B cell (primary cell): ENCODE measurements around the gene CHMP1B. TPM values are rescaled to one million over a fixed set of nuclear protein-coding genes. Genes with fewer than 3 reads are reported as not detected.

Source experiments
- ATAC-seq: fragments of 200-7000 bp; cut with Tn5 transposase; one replicate; pipeline ENCODE4 v1.10.0; 2021; ENCODE audit warnings: low read depth, mild to moderate bottlenecking, moderate number of reproducible peaks, moderate library complexity
- CTCF ChIA-PET: fragments of 350-600 bp; sonication (Branson Sonifier 250); formaldehyde crosslinking; loops from one replicate; lab custom pipeline; 2021; ENCODE audit warnings: antibody characterized with exemption, inconsistent platforms; lab: Charles Lee
- POLR2A ChIA-PET: fragments of 350-600 bp; sonication (Branson Sonifier 250); formaldehyde crosslinking; loops from one replicate; lab custom pipeline; 2021; ENCODE audit warnings: antibody characterized with exemption; lab: Charles Lee
- DNase-seq: peaks from one replicate; pipeline ENCODE4 v3.0.0; 2013
- H2AFZ ChIP-seq: 2 replicates; pipeline ENCODE4 v1.6.1; 2012; ENCODE audit warnings: mild to moderate bottlenecking, low read depth, low read length; ENCODE audit not compliant: insufficient read depth, poor library complexity, severe bottlenecking
- H3K27ac ChIP-seq, 2 donors: 1 replicate in 1 of 2; 2 replicates in 1 of 2; pipeline ENCODE4 v1.5.1; 2012 to 2013; ENCODE audit warnings: low read length in 2 of 2, mild to moderate bottlenecking in 2 of 2, moderate library complexity in 1 of 2
- H3K27me3 ChIP-seq, 4 experiments: fragments of 200-600 bp in 1 of 4; sonication (generic) in 1 of 4; replicated peaks in 1 of 4; 1 replicate in 2 of 4; 2 replicates in 2 of 4; pipeline versions ENCODE4 v1.6.1 to v1.7.0; 2013 to 2016; ENCODE audit warnings: low read length in 3 of 4, mild to moderate bottlenecking in 2 of 4, mixed read lengths in 1 of 4, moderate library complexity in 1 of 4; ENCODE audit not compliant: insufficient read depth in 4 of 4, control insufficient read depth in 3 of 4; ENCODE audit errors: control extremely low read depth in 1 of 4
- H3K36me3 ChIP-seq, 2 experiments: replicated peaks in 1 of 2; 1 replicate in 1 of 2; 2 replicates in 1 of 2; pipeline versions ENCODE4 v1.6.1 to v1.7.1; 2013; ENCODE audit warnings: low read length in 1 of 2; ENCODE audit not compliant: insufficient read depth in 2 of 2, control insufficient read depth in 1 of 2; ENCODE audit errors: control extremely low read depth in 1 of 2, extremely low read depth in 1 of 2
- H3K4me1 ChIP-seq, 2 donors: fragments of 200-600 bp in 1 of 2; sonication (generic) in 1 of 2; 1 replicate in 1 of 2; 2 replicates in 1 of 2; pipeline versions ENCODE4 v1.5.1 to v1.6.1; 2013 to 2017; ENCODE audit warnings: low read length in 2 of 2; ENCODE audit not compliant: control insufficient read depth in 2 of 2, insufficient read depth in 2 of 2
- H3K4me2 ChIP-seq: replicated peaks from 2 replicates; pipeline ENCODE3; 2012; ENCODE audit warnings: mild to moderate bottlenecking, low read depth, low read length; ENCODE audit not compliant: poor library complexity, severe bottlenecking
- H3K4me3 ChIP-seq, 5 experiments: fragments of 200-600 bp in 1 of 5; sonication (generic) in 1 of 5; 1 replicate in 3 of 5; 2 replicates in 2 of 5; pipeline versions ENCODE4 v1.5.1 to v1.7.0; 2011 to 2016; ENCODE audit warnings: low read length in 4 of 5, mild to moderate bottlenecking in 4 of 5, low read depth in 2 of 5, control low read depth in 1 of 5, moderate library complexity in 1 of 5; ENCODE audit not compliant: insufficient read depth in 1 of 5; ENCODE audit errors: control extremely low read depth in 1 of 5, extremely low read depth in 1 of 5
- H3K79me2 ChIP-seq: fragments of 200-600 bp; sonication (generic); one replicate; pipeline ENCODE4 v1.6.0; 2016; ENCODE audit warnings: low read length; ENCODE audit not compliant: control insufficient read depth, insufficient read depth
- H3K9ac ChIP-seq: fragments of 200-600 bp; sonication (generic); 2 replicates; pipeline ENCODE4 v1.6.1; 2017; ENCODE audit warnings: mild to moderate bottlenecking, low read length, moderate library complexity
- H3K9me3 ChIP-seq, 3 donors: one replicate each; pipeline versions ENCODE4 v1.6.1 to v1.7.1; 2013; ENCODE audit warnings: low read length in 2 of 3; ENCODE audit not compliant: control insufficient read depth in 2 of 3, insufficient read depth in 1 of 3; ENCODE audit errors: control extremely low read depth in 1 of 3
- H4K20me1 ChIP-seq: 2 replicates; pipeline ENCODE4 v1.6.0; 2012; ENCODE audit warnings: mild to moderate bottlenecking, low read length; ENCODE audit not compliant: insufficient read depth, control insufficient read depth, poor library complexity, severe bottlenecking
- H3K27ac Mint-ChIP-seq: one replicate; pipeline ENCODE4 v1.8.0; 2021; ENCODE audit warnings: mixed read lengths
- H3K27me3 Mint-ChIP-seq: one replicate; pipeline ENCODE4 v1.8.0; 2021; ENCODE audit warnings: mixed read lengths
- H3K4me1 Mint-ChIP-seq: one replicate; pipeline ENCODE4 v1.8.0; 2021; ENCODE audit warnings: mixed read lengths
- H3K4me3 Mint-ChIP-seq: one replicate; pipeline ENCODE4 v1.8.0; 2021; ENCODE audit warnings: mixed read lengths
- H3K9me3 Mint-ChIP-seq: one replicate; pipeline ENCODE4 v1.8.0; 2022; ENCODE audit warnings: mixed read lengths; ENCODE audit not compliant: insufficient read depth
- EZH2 ChIP-seq: IDR thresholded peaks from 2 replicates; pipeline ENCODE4 v1.6.1; 2012; ENCODE audit warnings: borderline replicate concordance, low read depth, mild to moderate bottlenecking, moderate library complexity, low read length; ENCODE audit not compliant: insufficient read depth, poor library complexity, severe bottlenecking
- WGBS: methylation state at CpG from one replicate; pipeline ENCODE4 v1.1.5; 2013; ENCODE audit warnings: missing lambda C conversion rate; ENCODE audit not compliant: insufficient coverage; 5-methylcytosine and 5-hydroxymethylcytosine counted together
- intact Hi-C: fragments of 100-400 bp; cut with micrococcal nuclease; formaldehyde crosslinking; loops from one replicate; pipeline ENCODE4 v1.10.0; 2022
- polyA plus RNA-seq: library from polyadenylated mRNA; depleted of rRNA; stranded (reverse); fragments of >200 nt; gene quantifications from 2 replicates; pipeline ENCODE4 v1.2.3, GENCODE V29; 2012
- total RNA-seq, 2 donors: library from RNA; stranded (reverse); fragments of 120-200 nt in 1 of 2; gene quantifications; 1 replicate in 1 of 2; 2 replicates in 1 of 2; pipeline versions ENCODE4 v1.2.3 to v1.2.4, GENCODE V29; 2013 to 2022
- TF ChIP-seq, protein P1 (sequence below): fragments of 200-600 bp; IDR thresholded peaks from one replicate; pipeline ENCODE4 v1.8.0; 2022; ENCODE audit warnings: antibody characterized with exemption, mild to moderate bottlenecking

CHMP1B gene
- total and polyA plus RNA-seq, 2 donors (not counting 1 experiment from before 2014, with no cell fraction given), result 55.4 to 86.0 TPM

DNA sequence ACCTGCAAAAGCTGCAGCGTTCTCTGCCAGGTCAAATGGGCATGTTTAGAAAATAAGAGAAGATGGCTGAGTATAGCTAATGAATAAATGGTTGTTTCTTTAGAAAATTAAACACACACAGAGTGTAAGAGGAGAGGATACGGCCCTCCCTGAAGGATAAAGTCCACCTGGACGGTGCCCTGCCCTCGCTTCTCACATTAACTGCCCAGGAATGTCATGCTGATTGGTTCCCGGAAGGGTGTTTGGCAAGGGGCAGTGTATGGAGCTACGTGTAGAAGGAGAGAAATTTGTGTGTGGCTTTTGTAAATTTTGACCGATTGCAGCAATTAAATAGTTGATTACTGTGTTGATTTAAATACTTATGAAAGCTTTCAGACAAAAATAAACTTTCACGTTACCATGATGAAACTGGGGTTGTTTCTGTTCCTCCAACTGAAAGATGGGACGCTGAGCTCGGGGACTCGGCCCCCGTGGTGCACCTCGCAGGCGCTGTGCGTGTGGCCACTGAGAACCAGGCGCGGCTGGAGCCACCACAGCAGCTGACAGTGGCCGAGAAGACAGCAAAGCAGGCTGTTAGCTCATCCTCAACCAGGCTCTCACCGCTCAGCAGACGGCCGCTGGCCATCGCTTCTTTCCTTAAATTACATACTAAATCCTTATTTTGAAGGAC lies 34.2 kb downstream of the CHMP1B start:
- DNase-seq, result no peak
- POLR2A ChIA-PET, result no interaction called here
- CTCF ChIA-PET, result interaction anchor here (1.5 kb wide), 1 partner anchor 109 kb away, joined by 4 read pairs; no protein-coding TSS in a partner anchor
- H3K4me2 ChIP-seq, result no peak overlapping the region
- H3K27ac ChIP-seq, result no peak overlapping the region
- H3K4me3 ChIP-seq, result no peak overlapping the region
- Mint-ChIP-seq H3K9me3 (no peaks in the 10 kb centered on the region), H3K4me1 (peaks cover 44% of the 10 kb centered on the region), H3K27ac (peak overlapping the region; percentile 59), H3K4me3 (no peak overlapping the region), H3K27me3 (no peaks in the 10 kb centered on the region)
- H3K36me3 ChIP-seq, result peaks cover 11 to 49% of the 10 kb centered on the region in 2 experiments
- peaks cover 35 to 44% of the 10 kb centered on the region in 2 donors for H3K4me1 ChIP-seq
- WGBS, result 82% methylated on average over 14 of the region's 22 CpGs
- H3K9me3 ChIP-seq, result no peaks in the 10 kb centered on the region
- intact Hi-C loops, result no loop called here
- ATAC-seq, result no peak
- no peaks in the 10 kb centered on the region for H3K79me2 ChIP-seq
- H3K9ac ChIP-seq, result no peak overlapping the region
- H3K27me3 ChIP-seq, result no peaks in the 10 kb centered on the region
- H2AFZ ChIP-seq, result no peak overlapping the region
- no peaks in the 10 kb centered on the region for H4K20me1 ChIP-seq
- TF ChIP-seq, protein P1, sequence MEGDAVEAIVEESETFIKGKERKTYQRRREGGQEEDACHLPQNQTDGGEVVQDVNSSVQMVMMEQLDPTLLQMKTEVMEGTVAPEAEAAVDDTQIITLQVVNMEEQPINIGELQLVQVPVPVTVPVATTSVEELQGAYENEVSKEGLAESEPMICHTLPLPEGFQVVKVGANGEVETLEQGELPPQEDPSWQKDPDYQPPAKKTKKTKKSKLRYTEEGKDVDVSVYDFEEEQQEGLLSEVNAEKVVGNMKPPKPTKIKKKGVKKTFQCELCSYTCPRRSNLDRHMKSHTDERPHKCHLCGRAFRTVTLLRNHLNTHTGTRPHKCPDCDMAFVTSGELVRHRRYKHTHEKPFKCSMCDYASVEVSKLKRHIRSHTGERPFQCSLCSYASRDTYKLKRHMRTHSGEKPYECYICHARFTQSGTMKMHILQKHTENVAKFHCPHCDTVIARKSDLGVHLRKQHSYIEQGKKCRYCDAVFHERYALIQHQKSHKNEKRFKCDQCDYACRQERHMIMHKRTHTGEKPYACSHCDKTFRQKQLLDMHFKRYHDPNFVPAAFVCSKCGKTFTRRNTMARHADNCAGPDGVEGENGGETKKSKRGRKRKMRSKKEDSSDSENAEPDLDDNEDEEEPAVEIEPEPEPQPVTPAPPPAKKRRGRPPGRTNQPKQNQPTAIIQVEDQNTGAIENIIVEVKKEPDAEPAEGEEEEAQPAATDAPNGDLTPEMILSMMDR, result no peak
- TF ChIP-seq EZH2, result no peak

DNA sequence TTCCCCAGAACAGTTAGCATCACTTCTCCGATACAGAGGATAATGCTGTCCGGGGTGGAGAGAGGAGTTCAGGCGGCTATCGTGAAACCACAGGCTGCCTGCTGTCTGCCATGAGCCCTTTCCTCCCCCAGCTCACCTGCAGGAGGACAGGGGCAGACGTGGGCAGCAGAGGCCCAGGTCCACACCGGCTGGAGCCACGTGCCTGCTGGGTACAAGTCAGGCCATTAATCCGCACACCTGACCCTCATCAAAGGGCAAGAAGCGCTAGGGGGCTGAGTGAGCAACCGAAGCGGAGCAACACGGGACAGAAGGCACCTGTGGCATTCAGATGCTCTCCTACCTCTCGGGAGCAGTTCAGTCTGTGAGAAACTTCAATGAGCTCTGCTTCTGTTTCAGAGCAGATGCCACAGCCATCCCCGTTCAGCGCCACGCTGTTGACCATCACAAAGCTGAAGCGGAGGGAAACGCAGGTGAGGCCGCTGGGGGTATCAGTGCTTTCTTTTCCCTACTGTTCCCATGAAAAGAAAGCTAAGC lies 35.4 kb downstream of the CHMP1B start:
- DNase-seq (no peak), ATAC-seq (no peak)
- 98% methylated on average over 17 of the region's 19 CpGs for WGBS
- Histone ChIP-seq H2AFZ (no peak overlapping the region), H3K36me3 (peaks cover 11 to 54% of the 10 kb centered on the region in 2 experiments), H3K4me3 (no peak overlapping the region), H3K9ac (no peak overlapping the region), H3K9me3 (no peaks in the 10 kb centered on the region), H3K4me1 (peaks cover 31 to 37% of the 10 kb centered on the region in 2 donors), H3K79me2 (no peaks in the 10 kb centered on the region), H3K27ac (no peak overlapping the region), H4K20me1 (no peaks in the 10 kb centered on the region), H3K27me3 (no peaks in the 10 kb centered on the region), H3K4me2 (no peak overlapping the region)
- Mint-ChIP-seq H3K27ac (no peak overlapping the region), H3K4me1 (peaks cover 36% of the 10 kb centered on the region), H3K9me3 (no peaks in the 10 kb centered on the region), H3K27me3 (no peaks in the 10 kb centered on the region), H3K4me3 (no peak overlapping the region)
- TF ChIP-seq EZH2, result no peak
- TF ChIP-seq, protein P1, result no peak
- ChIA-PET CTCF (interaction anchor here (1.2 kb wide), 1 partner anchor 51 kb away, joined by 3 read pairs; no protein-coding TSS in a partner anchor), POLR2A (no interaction called here)
- intact Hi-C loops, result no loop called here
